Hair follicle dermal papilla cell (primary cell): Measurements from ENCODE around the gene NBR1. TPM values are rescaled to one million over a fixed set of nuclear protein-coding genes. Genes with fewer than 3 reads are reported as not detected.

ENCODE experiments used
- small RNA-seq: library from RNA; depleted of rRNA; stranded (forward); fragments of <200 nt; gene quantifications from one replicate; pipeline ENCODE3, GENCODE V24; 2012
- total RNA-seq: library from RNA; depleted of rRNA; stranded (reverse); fragments of >200 nt; gene quantifications from 2 replicates; pipeline ENCODE4 v1.2.3, GENCODE V29; 2012

NBR1 gene, protein sequence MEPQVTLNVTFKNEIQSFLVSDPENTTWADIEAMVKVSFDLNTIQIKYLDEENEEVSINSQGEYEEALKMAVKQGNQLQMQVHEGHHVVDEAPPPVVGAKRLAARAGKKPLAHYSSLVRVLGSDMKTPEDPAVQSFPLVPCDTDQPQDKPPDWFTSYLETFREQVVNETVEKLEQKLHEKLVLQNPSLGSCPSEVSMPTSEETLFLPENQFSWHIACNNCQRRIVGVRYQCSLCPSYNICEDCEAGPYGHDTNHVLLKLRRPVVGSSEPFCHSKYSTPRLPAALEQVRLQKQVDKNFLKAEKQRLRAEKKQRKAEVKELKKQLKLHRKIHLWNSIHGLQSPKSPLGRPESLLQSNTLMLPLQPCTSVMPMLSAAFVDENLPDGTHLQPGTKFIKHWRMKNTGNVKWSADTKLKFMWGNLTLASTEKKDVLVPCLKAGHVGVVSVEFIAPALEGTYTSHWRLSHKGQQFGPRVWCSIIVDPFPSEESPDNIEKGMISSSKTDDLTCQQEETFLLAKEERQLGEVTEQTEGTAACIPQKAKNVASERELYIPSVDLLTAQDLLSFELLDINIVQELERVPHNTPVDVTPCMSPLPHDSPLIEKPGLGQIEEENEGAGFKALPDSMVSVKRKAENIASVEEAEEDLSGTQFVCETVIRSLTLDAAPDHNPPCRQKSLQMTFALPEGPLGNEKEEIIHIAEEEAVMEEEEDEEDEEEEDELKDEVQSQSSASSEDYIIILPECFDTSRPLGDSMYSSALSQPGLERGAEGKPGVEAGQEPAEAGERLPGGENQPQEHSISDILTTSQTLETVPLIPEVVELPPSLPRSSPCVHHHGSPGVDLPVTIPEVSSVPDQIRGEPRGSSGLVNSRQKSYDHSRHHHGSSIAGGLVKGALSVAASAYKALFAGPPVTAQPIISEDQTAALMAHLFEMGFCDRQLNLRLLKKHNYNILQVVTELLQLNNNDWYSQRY
- total RNA-seq = 147 and 154 TPM in 2 replicates

DNA sequence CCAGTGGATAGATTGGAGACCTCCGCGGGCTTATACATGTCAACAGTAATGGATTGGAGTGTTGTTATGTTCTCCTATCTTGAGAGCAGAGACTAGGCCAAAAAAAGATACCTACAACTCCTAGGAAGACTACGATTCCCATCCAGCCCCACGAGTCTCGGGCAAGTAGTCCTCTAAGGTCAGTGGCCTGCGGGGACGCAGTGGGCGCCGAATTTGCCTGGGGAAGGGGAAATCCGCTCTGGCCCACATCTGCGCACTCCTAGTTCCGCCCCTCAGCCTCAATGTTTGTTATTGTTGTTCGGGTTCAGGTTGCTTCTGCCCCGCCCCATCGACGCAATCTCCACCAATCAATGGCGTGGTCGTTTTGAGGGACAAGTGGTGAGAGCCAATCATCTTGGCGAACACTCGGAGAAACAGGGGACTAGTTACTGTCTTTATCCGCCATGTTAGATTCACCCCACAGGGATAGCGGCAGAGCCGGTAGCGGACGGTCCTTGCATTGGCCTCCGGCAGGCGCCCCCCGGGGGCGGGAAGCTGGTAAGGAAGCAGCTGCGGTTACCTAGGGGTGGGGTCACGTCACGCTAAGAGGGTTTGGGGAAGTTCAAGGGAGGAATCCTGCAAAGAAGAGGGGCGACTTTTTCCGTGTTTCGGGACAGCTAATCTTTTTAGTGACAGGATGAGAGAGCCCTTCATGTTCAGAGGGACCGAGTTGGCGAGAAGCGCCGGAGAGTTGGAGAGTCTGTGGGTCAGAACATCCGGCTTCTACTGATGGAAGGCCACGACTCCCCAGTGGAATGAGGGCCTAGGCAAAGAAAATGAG lies at the start of gene NBR1:
NBR1 (plus strand) TSS at position 449 of the 820 bp plus-strand sequence. CDS start 4,586 bp downstream, outside the sequence.

GRCh38 chr17:43125133-43125966 lies 45.7 kb upstream of the NBR1 start, which contains the start of gene BRCA1:
Gene BRCA1, minus strand, starts transcription at chr17:43125364. Its CDS starts 1,268 bp downstream, at chr17:43124096.

GRCh38 chr17:43211480-43212402 lies 40.7 kb downstream of the NBR1 start, which contains the start of gene TMEM106A:
Gene TMEM106A, plus strand, starts transcription at chr17:43211875. Its CDS starts 1,167 bp downstream, at chr17:43213042.

DNA sequence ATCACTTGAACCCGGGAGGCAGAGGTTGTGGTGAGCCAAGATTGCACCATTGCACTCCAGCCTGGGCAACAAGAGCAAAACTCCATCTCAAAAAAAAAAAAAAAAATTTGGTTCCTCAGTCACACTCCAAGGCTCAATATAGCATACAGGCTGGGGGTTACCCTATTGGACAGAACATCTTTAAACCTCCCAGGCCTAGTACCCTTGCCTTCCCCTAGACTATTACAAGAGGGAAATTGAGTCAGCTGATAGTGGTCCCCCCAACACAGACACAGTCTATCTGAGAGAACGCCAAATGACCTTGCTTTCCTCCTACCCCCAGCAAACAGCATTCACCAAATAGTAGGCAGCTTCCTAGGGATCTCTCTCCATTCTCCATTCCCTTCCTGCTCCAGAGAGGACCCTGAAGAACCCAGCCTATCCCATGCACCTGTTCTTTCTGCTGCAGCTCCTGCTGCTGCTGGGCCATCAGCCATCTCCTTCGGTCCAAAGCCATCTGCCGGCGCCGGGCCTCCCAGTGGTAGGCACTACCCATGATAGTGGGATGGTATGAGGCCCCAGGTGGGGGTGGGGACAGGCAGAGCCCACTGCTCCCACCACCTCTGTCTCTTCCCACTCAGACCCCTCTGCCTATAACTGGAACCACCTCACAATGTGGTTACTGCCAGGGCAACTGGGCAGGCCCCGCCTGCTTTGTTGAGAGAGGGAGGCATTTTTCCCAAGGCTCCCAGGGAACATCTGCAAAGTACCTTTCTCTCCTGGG lies 57.2 kb downstream of the NBR1 start, which contains the start of gene CCDC200:
CCDC200 (minus strand) TSS at position 604 of the 763 bp plus-strand sequence; CDS start at position 535, 69 bp downstream.

GRCh38 chr17:43233877-43234276 lies 62.9 kb downstream of the NBR1 start, which contains the start of gene RNU2-1:
Gene RNU2-1, minus strand, starts transcription at chr17:43233977.

Small RNAs within 50 kb of the gene (small RNA-seq; reads per million reads assigned to genes)
- gene AC060780.2 (not detected), gene AC060780.3 (not detected), gene AC135721.1 (not detected), gene RF00004 (not detected), gene RNU2-1 (not detected)

Other genes with a start within 250 kb of the NBR1 start
- gene AARSD1, start 206.8 kb upstream of the NBR1 start, total RNA-seq = 15.3 and 16.4 TPM in 2 replicates
- not detected in 2 replicates for gene PTGES3L, start 191.1 kb upstream of the NBR1 start, total RNA-seq
- gene RUNDC1, start 190.6 kb upstream of the NBR1 start, total RNA-seq = 10.8 and 13.3 TPM in 2 replicates
- 404 and 600 TPM in 2 replicates for gene RPL27, start 172.8 kb upstream of the NBR1 start, total RNA-seq
- 69.8 and 71.7 TPM in 2 replicates for gene IFI35, start 164.4 kb upstream of the NBR1 start, total RNA-seq
- gene VAT1, start 148.8 kb upstream of the NBR1 start, total RNA-seq = 357 and 482 TPM in 2 replicates
- gene RND2, start 146.0 kb upstream of the NBR1 start, total RNA-seq = 0.32 and 0.49 TPM in 2 replicates
- gene BRCA1, start 45.9 kb upstream of the NBR1 start, total RNA-seq = 6.4 and 8.3 TPM in 2 replicates
- 10.5 and 13.7 TPM in 2 replicates for gene TMEM106A, start 40.7 kb downstream of the NBR1 start, total RNA-seq
- not detected in 2 replicates for gene CCDC200, start 57.4 kb downstream of the NBR1 start, total RNA-seq
- not detected in 2 replicates for gene RNU2-1, start 62.8 kb downstream of the NBR1 start, total RNA-seq
- 41.9 and 45.1 TPM in 2 replicates for gene ARL4D, start 227.8 kb downstream of the NBR1 start, total RNA-seq